PFSK-1 (cell line): ENCODE results near the gene ZNF343.

Experiments used
- POLR2AphosphoS5 ChIP-seq: IDR thresholded peaks from 2 replicates; pipeline ENCODE4 v1.6.1; 2012; ENCODE audit warnings: low read depth, mild to moderate bottlenecking, control low read depth, low read length, moderate library complexity
- SIN3A ChIP-seq: IDR thresholded peaks from 2 replicates; pipeline ENCODE4 v1.6.1; 2012; ENCODE audit warnings: mild to moderate bottlenecking, low read length, moderate library complexity, borderline replicate concordance; ENCODE audit not compliant: insufficient read depth
- TF ChIP-seq, protein P1 (sequence below), 2 experiments: IDR thresholded peaks; 2 replicates each; pipeline versions ENCODE4 v1.6.1 to v1.8.0; 2011 to 2012; ENCODE audit warnings: low read depth in 2 of 2, low read length in 2 of 2, control low read depth in 1 of 2, inconsistent platforms in 1 of 2, mild to moderate bottlenecking in 1 of 2, moderate library complexity in 1 of 2; ENCODE audit not compliant: insufficient read depth in 1 of 2

GRCh38 chr20:2519115-2519809 lies 10.5 kb upstream of the ZNF343 start:
- TF ChIP-seq, protein P1, sequence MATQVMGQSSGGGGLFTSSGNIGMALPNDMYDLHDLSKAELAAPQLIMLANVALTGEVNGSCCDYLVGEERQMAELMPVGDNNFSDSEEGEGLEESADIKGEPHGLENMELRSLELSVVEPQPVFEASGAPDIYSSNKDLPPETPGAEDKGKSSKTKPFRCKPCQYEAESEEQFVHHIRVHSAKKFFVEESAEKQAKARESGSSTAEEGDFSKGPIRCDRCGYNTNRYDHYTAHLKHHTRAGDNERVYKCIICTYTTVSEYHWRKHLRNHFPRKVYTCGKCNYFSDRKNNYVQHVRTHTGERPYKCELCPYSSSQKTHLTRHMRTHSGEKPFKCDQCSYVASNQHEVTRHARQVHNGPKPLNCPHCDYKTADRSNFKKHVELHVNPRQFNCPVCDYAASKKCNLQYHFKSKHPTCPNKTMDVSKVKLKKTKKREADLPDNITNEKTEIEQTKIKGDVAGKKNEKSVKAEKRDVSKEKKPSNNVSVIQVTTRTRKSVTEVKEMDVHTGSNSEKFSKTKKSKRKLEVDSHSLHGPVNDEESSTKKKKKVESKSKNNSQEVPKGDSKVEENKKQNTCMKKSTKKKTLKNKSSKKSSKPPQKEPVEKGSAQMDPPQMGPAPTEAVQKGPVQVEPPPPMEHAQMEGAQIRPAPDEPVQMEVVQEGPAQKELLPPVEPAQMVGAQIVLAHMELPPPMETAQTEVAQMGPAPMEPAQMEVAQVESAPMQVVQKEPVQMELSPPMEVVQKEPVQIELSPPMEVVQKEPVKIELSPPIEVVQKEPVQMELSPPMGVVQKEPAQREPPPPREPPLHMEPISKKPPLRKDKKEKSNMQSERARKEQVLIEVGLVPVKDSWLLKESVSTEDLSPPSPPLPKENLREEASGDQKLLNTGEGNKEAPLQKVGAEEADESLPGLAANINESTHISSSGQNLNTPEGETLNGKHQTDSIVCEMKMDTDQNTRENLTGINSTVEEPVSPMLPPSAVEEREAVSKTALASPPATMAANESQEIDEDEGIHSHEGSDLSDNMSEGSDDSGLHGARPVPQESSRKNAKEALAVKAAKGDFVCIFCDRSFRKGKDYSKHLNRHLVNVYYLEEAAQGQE (IDR thresholded peaks at IDR 0.05; ENCODE audit: insufficient read depth in 1 of 2, low read depth in 2 of 2, low read length in 2 of 2), result no peak
- TF ChIP-seq POLR2AphosphoS5 (no peak), SIN3A (no peak)
